IMR-90 (cell line): Measurements from ENCODE around the gene ALOX15B. TPM values are rescaled to one million over a fixed set of nuclear protein-coding genes. Genes with fewer than 3 reads are reported as not detected.

Experiments
- ATAC-seq: fragments of 200-7000 bp; cut with Tn5 transposase; 2 replicates; pipeline ENCODE4 v1.9.1; 2020; ENCODE audit warnings: low read depth, mild to moderate bottlenecking, moderate library complexity
- BruUV-seq: library from RNA; stranded (reverse); fragments of 400-500 nt; replicated peaks from 2 replicates; lab custom pipeline; 2021; lab: Mats Ljungman, UMichigan
- CTCF ChIA-PET: fragments of 300-600 bp; formaldehyde crosslinking; extraction: SDS; loops from one replicate; lab custom pipeline; 2021; ENCODE audit warnings: antibody characterized with exemption; lab: Yijun Ruan, JAX
- POLR2A ChIA-PET: fragments of 300-600 bp; sonication (Branson Sonifier 250); formaldehyde crosslinking; loops from one replicate; lab custom pipeline; 2022; ENCODE audit warnings: antibody characterized with exemption; ENCODE audit not compliant: unreplicated experiment; lab: Charles Lee
- DNase-seq: peaks from one replicate; pipeline ENCODE4 v3.0.0; 2013
- H2AFZ ChIP-seq: replicated peaks from 2 replicates; pipeline ENCODE3; 2013; ENCODE audit warnings: low read length, mild to moderate bottlenecking; ENCODE audit not compliant: poor library complexity
- H2AK5ac ChIP-seq: 2 replicates; pipeline ENCODE4 v1.6.1; 2013; ENCODE audit warnings: low read depth, low read length, inconsistent platforms
- H2AK9ac ChIP-seq: replicated peaks from 2 replicates; pipeline ENCODE3; 2013; ENCODE audit warnings: mild to moderate bottlenecking, low read depth, low read length, moderate library complexity; ENCODE audit not compliant: poor library complexity
- H2BK120ac ChIP-seq: 2 replicates; pipeline ENCODE4 v1.6.1; 2013; ENCODE audit warnings: low read depth, low read length, inconsistent platforms
- H2BK15ac ChIP-seq: 3 replicates; pipeline ENCODE4 v1.6.1; 2013; ENCODE audit warnings: low read depth, low read length, inconsistent platforms
- H2BK20ac ChIP-seq: 2 replicates; pipeline ENCODE4 v1.6.1; 2013; ENCODE audit warnings: low read depth, mild to moderate bottlenecking, inconsistent platforms, low read length, moderate library complexity
- H2BK5ac ChIP-seq: 2 replicates; pipeline ENCODE4 v1.6.1; 2013; ENCODE audit warnings: mild to moderate bottlenecking, low read depth, low read length, inconsistent platforms; ENCODE audit not compliant: poor library complexity, severe bottlenecking
- H3K14ac ChIP-seq: replicated peaks from 2 replicates; pipeline ENCODE4 v1.6.1; 2013; ENCODE audit warnings: low read depth, low read length, inconsistent platforms
- H3K18ac ChIP-seq: 2 replicates; pipeline ENCODE4 v1.6.1; 2013; ENCODE audit warnings: low read depth, low read length, control low read depth
- H3K23ac ChIP-seq: 2 replicates; pipeline ENCODE4 v1.6.1; 2013; ENCODE audit warnings: low read depth, low read length, inconsistent platforms
- H3K27ac ChIP-seq: 2 replicates; pipeline ENCODE4 v1.5.1; 2013; ENCODE audit warnings: mild to moderate bottlenecking, control low read depth, low read length; ENCODE audit not compliant: insufficient read depth
- H3K27me3 ChIP-seq: 2 replicates; pipeline ENCODE4 v1.6.1; 2013; ENCODE audit warnings: low read length; ENCODE audit not compliant: control insufficient read depth, insufficient read depth
- H3K36me3 ChIP-seq: 2 replicates; pipeline ENCODE4 v1.6.1; 2013; ENCODE audit warnings: low read length, mixed read lengths; ENCODE audit not compliant: control insufficient read depth, insufficient read depth
- H3K4ac ChIP-seq: 2 replicates; pipeline ENCODE4 v1.6.1; 2013; ENCODE audit warnings: low read depth, low read length, inconsistent platforms
- H3K4me1 ChIP-seq: 2 replicates; pipeline ENCODE4 v1.6.1; 2013; ENCODE audit warnings: low read length, mixed read lengths; ENCODE audit not compliant: control insufficient read depth, insufficient read depth
- H3K4me2 ChIP-seq: 2 replicates; pipeline ENCODE4 v1.6.1; 2013; ENCODE audit warnings: low read depth, mild to moderate bottlenecking, control low read depth, low read length, moderate library complexity
- H3K4me3 ChIP-seq: 2 replicates; pipeline ENCODE4 v1.5.1; 2013; ENCODE audit warnings: low read depth, mild to moderate bottlenecking, control low read depth, low read length, moderate library complexity; ENCODE audit not compliant: insufficient read depth
- H3K56ac ChIP-seq: 2 replicates; pipeline ENCODE4 v1.6.1; 2013; ENCODE audit warnings: low read length, inconsistent platforms; ENCODE audit not compliant: insufficient read depth; ENCODE audit errors: extremely low read depth
- H3K79me1 ChIP-seq, 2 experiments: 2 replicates each; pipeline ENCODE4 v1.6.1; 2013; ENCODE audit warnings: low read length in 2 of 2, inconsistent platforms in 1 of 2, low read depth in 1 of 2
- H3K9ac ChIP-seq: 2 replicates; pipeline ENCODE4 v1.6.1; 2013; ENCODE audit warnings: low read depth, low read length, control low read depth
- H3K9me1 ChIP-seq: 2 replicates; pipeline ENCODE4 v1.6.1; 2013; ENCODE audit warnings: low read length, inconsistent platforms; ENCODE audit not compliant: insufficient read depth
- H3K9me3 ChIP-seq: 2 replicates; pipeline ENCODE4 v1.6.1; 2013; ENCODE audit warnings: low read length; ENCODE audit not compliant: control insufficient read depth, insufficient read depth
- H4K20me1 ChIP-seq: 2 replicates; pipeline ENCODE4 v1.6.1; 2013; ENCODE audit warnings: low read length, inconsistent platforms; ENCODE audit not compliant: insufficient read depth
- H4K5ac ChIP-seq: 2 replicates; pipeline ENCODE4 v1.6.1; 2013; ENCODE audit warnings: mild to moderate bottlenecking, low read depth, low read length, control low read depth
- H4K8ac ChIP-seq, 2 experiments: 2 replicates each; pipeline ENCODE4 v1.6.1; 2013; ENCODE audit warnings: low read depth in 2 of 2, low read length in 2 of 2, control low read depth in 1 of 2, inconsistent platforms in 1 of 2
- H4K91ac ChIP-seq: 2 replicates; pipeline ENCODE4 v1.6.1; 2013; ENCODE audit warnings: low read depth, low read length, inconsistent platforms; ENCODE audit not compliant: insufficient read depth
- BHLHE40 ChIP-seq: fragments of 150-350 bp; IDR thresholded peaks from 2 replicates; pipeline ENCODE4 v1.6.1; 2016; ENCODE audit warnings: mild to moderate bottlenecking, low read depth, low read length
- CHD1 ChIP-seq: IDR thresholded peaks from 2 replicates; pipeline ENCODE4 v1.6.1; 2012; ENCODE audit warnings: low read depth, low read length, improper control_type of control experiment
- CTCF ChIP-seq: conservative IDR thresholded peaks from 2 replicates; pipeline ENCODE4 v1.5.1; 2012; ENCODE audit warnings: mild to moderate bottlenecking, low read depth, low read length, improper control_type of control experiment
- FOS ChIP-seq: fragments of 150-350 bp; IDR thresholded peaks from 2 replicates; pipeline ENCODE4 v1.6.1; 2016; ENCODE audit warnings: low read depth, low read length
- MAFK ChIP-seq: IDR thresholded peaks from 2 replicates; pipeline ENCODE4 v1.6.1; 2012; ENCODE audit warnings: low read depth, low read length, improper control_type of control experiment
- MAZ ChIP-seq: IDR thresholded peaks from 2 replicates; pipeline ENCODE4 v1.6.1; 2012; ENCODE audit warnings: low read depth, mild to moderate bottlenecking, low read length, improper control_type of control experiment, moderate library complexity, borderline replicate concordance
- MXI1 ChIP-seq: IDR thresholded peaks from 2 replicates; pipeline ENCODE4 v1.6.1; 2012; ENCODE audit warnings: low read depth, mild to moderate bottlenecking, low read length, moderate library complexity, borderline replicate concordance
- NFE2L2 ChIP-seq: fragments of 150-350 bp; IDR thresholded peaks from 2 replicates; pipeline ENCODE4 v1.6.1; 2016; ENCODE audit warnings: low read depth, mild to moderate bottlenecking, low read length
- POLR2A ChIP-seq: IDR thresholded peaks from 2 replicates; pipeline ENCODE4 v1.6.1; 2012; ENCODE audit warnings: mild to moderate bottlenecking, low read depth, low read length
- RAD21 ChIP-seq: IDR thresholded peaks from 2 replicates; pipeline ENCODE4 v1.6.1; 2012; ENCODE audit warnings: low read length, improper control_type of control experiment
- RCOR1 ChIP-seq: IDR thresholded peaks from 2 replicates; pipeline ENCODE4 v1.6.1; 2012; ENCODE audit warnings: mild to moderate bottlenecking, low read length, improper control_type of control experiment; ENCODE audit not compliant: insufficient replicate concordance
- RFX5 ChIP-seq: IDR thresholded peaks from 2 replicates; pipeline ENCODE4 v1.8.0; 2012; ENCODE audit warnings: low read depth, mild to moderate bottlenecking, low read length, moderate library complexity
- SMC3 ChIP-seq: fragments of 150-350 bp; IDR thresholded peaks from 2 replicates; pipeline ENCODE4 v1.6.1; 2016; ENCODE audit warnings: low read depth, mild to moderate bottlenecking, antibody characterized with exemption, low read length, moderate library complexity
- WGBS, 2 experiments: methylation state at CpG; one replicate each; pipeline versions ENCODE4 v1.1.5 to v1.1.7; 2013; ENCODE audit warnings: missing lambda C conversion rate in 2 of 2; ENCODE audit not compliant: insufficient read length in 1 of 2; ENCODE audit errors: extremely low coverage in 2 of 2; 5-methylcytosine and 5-hydroxymethylcytosine counted together
- dilution Hi-C: fragments of 300-500 bp; cut with HindIII; formaldehyde crosslinking; loops from one replicate; pipeline ENCODE4 v1.14.3; 2018; ENCODE audit warnings: low sequenced_read_pairs; ENCODE audit not compliant: unreplicated experiment
- in situ Hi-C: fragments of 300-500 bp; cut with MboI; formaldehyde crosslinking; loops from 3 replicates; pipeline ENCODE4 v1.14.3; 2019; ENCODE audit warnings: low sequenced_read_pairs, inconsistent platforms, mixed read lengths
- intact Hi-C: fragments of 100-400 bp; cut with micrococcal nuclease; formaldehyde crosslinking; loops from 2 replicates; pipeline ENCODE4 v1.10.0; 2022
- polyA plus RNA-seq, 3 experiments: library from polyadenylated mRNA; depleted of rRNA; stranded (reverse); fragments of >200 nt; gene quantifications; 2 replicates each; pipeline ENCODE4 v1.2.3, GENCODE V29; 2012; ENCODE audit warnings: low replicate concordance in 1 of 3
- total RNA-seq: library from RNA; depleted of rRNA; stranded (reverse); fragments of >200 nt; gene quantifications from 2 replicates; pipeline ENCODE4 v1.2.3, GENCODE V29; 2012
- TF ChIP-seq, protein P1 (sequence below): fragments of 150-350 bp; IDR thresholded peaks from 2 replicates; pipeline ENCODE4 v1.6.1; 2017; ENCODE audit warnings: mild to moderate bottlenecking, antibody characterized with exemption, low read length, low read depth

ALOX15B gene
- total and polyA plus RNA-seq, 2 of the 4 experiments (the other 2 are of a cell fraction) = not detected

DNA sequence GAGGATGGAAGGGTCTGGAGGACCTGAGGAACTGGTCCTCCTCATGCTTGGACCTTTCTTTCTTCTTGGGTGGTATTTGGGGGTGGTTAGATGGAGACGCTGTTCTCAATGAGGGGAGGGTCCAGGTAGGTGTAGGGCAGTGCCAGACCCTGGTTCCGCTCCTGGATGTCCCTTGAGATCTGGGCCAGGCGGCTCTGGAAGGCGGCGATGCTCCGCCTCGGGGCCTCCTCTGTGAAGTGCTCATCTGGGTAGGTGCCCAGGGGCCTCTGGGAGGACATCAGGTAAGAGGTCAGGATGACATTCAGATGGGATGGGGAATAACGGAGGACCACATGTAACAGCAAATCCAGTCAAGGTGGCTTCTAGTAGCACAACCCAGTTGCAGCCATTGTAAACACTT lies 57.7 kb downstream of the ALOX15B start:
- Histone ChIP-seq H2BK15ac (no peak overlapping the region), H2BK20ac (no peak overlapping the region), H4K8ac (no peak overlapping the region), H3K4me2 (no peak overlapping the region), H2AK9ac (no peak overlapping the region), H4K5ac (no peak overlapping the region), H3K27ac (no peak overlapping the region), H4K20me1 (no peaks in the 10 kb centered on the region), H3K36me3 (no peaks in the 10 kb centered on the region), H3K18ac (no peak overlapping the region), H3K23ac (no peak overlapping the region), H3K9me1 (no peaks in the 10 kb centered on the region; the same call in 1 of the 2 replicates), H2AK5ac (no peak overlapping the region), H3K9ac (no peak overlapping the region), H2BK5ac (no peak overlapping the region), H2AFZ (no peak overlapping the region), H3K14ac (no peak overlapping the region), H3K4me1 (no peaks in the 10 kb centered on the region), H3K56ac (no peak overlapping the region), H3K27me3 (peaks cover 52% of the 10 kb centered on the region), H3K79me1 (no peaks in the 10 kb centered on the region), H3K4ac (no peak overlapping the region), H3K4me3 (no peak overlapping the region), H2BK120ac (no peak overlapping the region), H4K91ac (no peak overlapping the region), H3K9me3 (no peaks in the 10 kb centered on the region)
- no TSS peak for BruUV-seq
- ChIA-PET POLR2A (no interaction called here), CTCF (no interaction called here)
- ATAC-seq (no peak), DNase-seq (no peak)
- dilution Hi-C loops = no loop called here
- TF ChIP-seq MAFK (no peak), SMC3 (no peak), MXI1 (no peak), RFX5 (no peak), NFE2L2 (no peak), CTCF (no peak), RCOR1 (no peak), POLR2A (no peak), CHD1 (no peak), RAD21 (no peak), BHLHE40 (no peak), MAZ (no peak), FOS (no peak)
- TF ChIP-seq, protein P1, sequence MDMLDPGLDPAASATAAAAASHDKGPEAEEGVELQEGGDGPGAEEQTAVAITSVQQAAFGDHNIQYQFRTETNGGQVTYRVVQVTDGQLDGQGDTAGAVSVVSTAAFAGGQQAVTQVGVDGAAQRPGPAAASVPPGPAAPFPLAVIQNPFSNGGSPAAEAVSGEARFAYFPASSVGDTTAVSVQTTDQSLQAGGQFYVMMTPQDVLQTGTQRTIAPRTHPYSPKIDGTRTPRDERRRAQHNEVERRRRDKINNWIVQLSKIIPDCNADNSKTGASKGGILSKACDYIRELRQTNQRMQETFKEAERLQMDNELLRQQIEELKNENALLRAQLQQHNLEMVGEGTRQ = no peak
- intact Hi-C loops = no loop called here
- in situ Hi-C loops = loop anchor here (25.0 kb wide), 2 partner anchors 216 to 666 kb away; partner anchors contain the start of genes ARHGEF15 and SPDYE4
- WGBS, 2 experiments = 69% methylated on average over 3 of the region's 8 CpGs; no CpG with 5 or more reads in 1 of the 2 experiments
